Esophagus (tissue), 2 donors: Measurements from ENCODE around the gene GPR143. TPM values are rescaled to one million over a fixed set of nuclear protein-coding genes. Genes with fewer than 3 reads are reported as not detected.
A peak's percentile ranks its signal among the peaks of the same experiment; 100 is the strongest.
"Not testable (repeated sequence)": the region's sequence is repeated elsewhere in the genome, so short reads cannot be mapped to it uniquely, and the experiment has no call there.

Source experiments
- H3K27ac ChIP-seq, 2 donors: one replicate each; pipeline ENCODE4 v1.5.1; 2013; ENCODE audit warnings: low read depth in 2 of 2, mild to moderate bottlenecking in 2 of 2, inconsistent platforms in 1 of 2, low read length in 1 of 2, moderate library complexity in 1 of 2
- H3K27me3 ChIP-seq, 2 donors: one replicate each; pipeline ENCODE4 v1.6.1; 2013; ENCODE audit warnings: low read length in 2 of 2, control low read depth in 1 of 2, mild to moderate bottlenecking in 1 of 2; ENCODE audit not compliant: insufficient read depth in 2 of 2, control insufficient read depth in 1 of 2
- H3K36me3 ChIP-seq, 2 donors: one replicate each; pipeline ENCODE4 v1.6.1; 2013; ENCODE audit warnings: low read length in 1 of 2; ENCODE audit not compliant: control insufficient read depth in 2 of 2, insufficient read depth in 2 of 2
- H3K4me1 ChIP-seq, 2 donors: one replicate each; pipeline ENCODE4 v1.6.1; 2013; ENCODE audit warnings: low read length in 1 of 2; ENCODE audit not compliant: control insufficient read depth in 2 of 2, insufficient read depth in 2 of 2
- H3K4me3 ChIP-seq, 2 donors: one replicate each; pipeline ENCODE4 v1.5.1; 2013; ENCODE audit warnings: low read length in 2 of 2, mild to moderate bottlenecking in 2 of 2, low read depth in 1 of 2, moderate library complexity in 1 of 2
- H3K9me3 ChIP-seq, 2 donors: one replicate each; pipeline ENCODE4 v1.6.1; 2013; ENCODE audit warnings: mild to moderate bottlenecking in 2 of 2, low read depth in 1 of 2, low read length in 1 of 2, moderate library complexity in 1 of 2; ENCODE audit not compliant: control insufficient read depth in 2 of 2, insufficient read depth in 1 of 2
- whole genome bisulfite sequencing, 2 donors: extraction: QIAGEN DNeasy Blood & Tissue Kit; methylation state at CpG; one replicate each; pipeline ENCODE4 v1.1.7; 2013; 5-methylcytosine and 5-hydroxymethylcytosine counted together
- polyA plus RNA-seq, 2 donors: library from polyadenylated mRNA; stranded (reverse); fragments of 200-250 nt; gene quantifications; one replicate each; pipeline ENCODE4 v1.2.3, GENCODE V29; 2013
- donor health status: healthy with polysubstance abuse.
- donor health status: Bipolar disorder and iron deficiency.

The GPR143 gene
- polyA plus RNA-seq, 2 donors = 1.7 to 2.2 TPM

DNA sequence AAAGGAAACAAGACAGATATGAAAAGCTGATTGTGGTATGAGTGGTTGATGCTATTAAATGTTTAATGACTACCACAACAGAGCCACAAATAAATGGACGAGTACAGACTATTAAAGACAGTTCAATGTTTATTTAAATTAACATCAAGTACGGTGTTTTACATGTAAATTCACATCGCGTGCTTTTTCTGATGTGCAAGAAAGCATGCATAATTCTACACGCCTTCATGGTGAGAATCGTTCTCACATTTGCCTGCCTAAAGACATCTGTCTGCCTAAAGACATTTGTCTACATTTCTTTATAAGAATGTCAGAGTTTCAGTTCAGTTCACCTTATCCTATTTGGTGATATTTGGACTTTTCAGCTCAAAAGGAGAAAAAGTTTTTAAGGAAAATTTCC is 7.3 kb upstream of the GPR143 start:
- Histone ChIP-seq H3K9me3 (no peaks in the 10 kb centered on the region), H3K27ac (no peak overlapping the region), H3K4me1 (peaks cover 0 to 2% of the 10 kb centered on the region in 2 donors), H3K36me3 (no peaks in the 10 kb centered on the region), H3K4me3 (no peak overlapping the region), H3K27me3 (no peaks in the 10 kb centered on the region)
- WGBS, 2 donors = 83 to 88% methylated on average over 6 of the region's 6 CpGs

DNA sequence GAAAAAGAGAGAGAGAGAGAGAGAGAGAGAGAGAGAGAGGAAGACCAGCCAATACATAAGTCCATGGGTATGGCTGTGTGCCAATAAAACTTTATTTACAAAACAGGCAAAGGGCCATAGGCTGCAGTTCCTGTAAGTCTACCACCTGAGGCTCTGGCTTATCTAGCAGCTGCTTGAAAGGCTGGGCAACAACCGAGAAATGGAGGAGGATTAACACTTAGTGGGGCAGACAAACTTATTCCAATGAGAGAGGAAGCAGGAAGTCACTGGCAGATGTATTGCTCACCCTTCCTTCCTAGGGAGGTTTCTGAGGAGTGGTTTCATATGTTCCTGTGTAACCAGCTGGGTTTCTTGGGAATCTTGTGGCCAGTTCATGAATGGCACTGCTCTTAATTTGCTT is 4.7 kb upstream of the GPR143 start:
- WGBS, 2 donors = 23 to 43% methylated on average over 1 of the region's 1 CpG
- Histone ChIP-seq H3K4me1 (peaks cover 0 to 2% of the 10 kb centered on the region in 2 donors), H3K9me3 (peaks cover 0 to 2% of the 10 kb centered on the region in 2 donors), H3K27me3 (no peaks in the 10 kb centered on the region), H3K27ac (peak overlapping the region in 1 of 2 donors; percentile 54), H3K36me3 (no peaks in the 10 kb centered on the region), H3K4me3 (no peak overlapping the region)

DNA sequence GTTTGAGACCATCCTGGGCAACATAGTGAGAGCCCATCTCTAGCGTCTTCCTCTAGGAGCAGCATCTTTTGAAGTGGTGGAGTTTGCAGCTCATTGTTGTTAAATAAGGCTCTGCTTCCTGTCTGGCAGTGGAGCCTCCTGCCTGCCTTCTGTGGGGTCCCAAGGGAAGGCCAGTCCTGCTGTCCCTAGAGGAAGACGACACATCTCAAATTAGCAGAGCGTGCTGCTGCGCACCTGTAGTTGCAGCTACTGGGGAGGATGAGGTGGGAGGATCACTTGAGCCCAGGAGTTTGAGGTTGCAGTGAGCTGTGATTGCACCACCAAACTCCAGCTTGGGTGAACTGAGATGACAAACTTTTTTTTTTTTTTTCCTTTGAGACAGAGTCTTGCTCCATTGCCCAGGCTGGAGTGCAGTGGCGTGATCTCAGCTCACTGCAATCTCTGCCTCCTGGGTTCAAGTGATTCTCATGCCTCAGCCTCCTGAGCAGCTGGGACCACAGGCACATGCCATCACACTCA is 2.7 kb upstream of the GPR143 start:
- WGBS, 2 donors = 73 to 88% methylated on average over 5 of the region's 5 CpGs
- not testable (repeated sequence) for H3K4me3 ChIP-seq, H3K27me3 ChIP-seq, H3K9me3 ChIP-seq, H3K4me1 ChIP-seq, H3K27ac ChIP-seq, H3K36me3 ChIP-seq

GRCh38 chrX:9767375-9767774 is 1.7 kb upstream of the GPR143 start:
- WGBS, 2 donors = 45 to 59% methylated on average over 6 of the region's 6 CpGs
- no peak overlapping the region for H3K27ac ChIP-seq
- H3K4me1 ChIP-seq = no peaks in the 10 kb centered on the region
- H3K36me3 ChIP-seq = no peaks in the 10 kb centered on the region
- no peaks in the 10 kb centered on the region for H3K27me3 ChIP-seq
- peaks cover 0 to 4% of the 10 kb centered on the region in 2 donors for H3K9me3 ChIP-seq
- no peak overlapping the region for H3K4me3 ChIP-seq

GRCh38 chrX:9765072-9765736 is 443 bp downstream of the GPR143 start:
- no peaks in the 10 kb centered on the region for H3K27me3 ChIP-seq
- no peaks in the 10 kb centered on the region for H3K4me1 ChIP-seq
- no peak overlapping the region for H3K27ac ChIP-seq
- 21 to 24% methylated on average over 51 to 67 of the region's 67 CpGs for WGBS, 2 donors
- H3K4me3 ChIP-seq = no peak overlapping the region
- peaks cover 0 to 4% of the 10 kb centered on the region in 2 donors for H3K9me3 ChIP-seq
- H3K36me3 ChIP-seq = no peaks in the 10 kb centered on the region

DNA sequence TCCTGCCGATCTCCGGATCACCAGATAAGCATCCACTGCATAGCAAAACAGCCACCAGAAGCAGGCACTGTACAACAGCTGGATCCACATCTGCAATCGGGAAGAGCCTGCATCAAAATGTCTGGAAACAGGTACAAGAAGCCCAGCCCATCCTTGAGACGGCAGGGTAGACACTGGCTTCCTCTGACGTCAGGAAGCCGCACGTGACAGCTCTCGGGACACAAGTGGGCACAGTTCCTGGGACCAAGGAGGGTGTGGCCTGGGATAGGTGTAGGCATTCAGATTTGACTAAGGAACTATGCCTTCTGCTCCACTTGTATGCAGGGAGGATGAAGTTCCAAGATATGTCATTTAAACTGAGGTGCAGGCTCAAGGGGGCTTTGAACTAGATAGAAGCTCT is 6.3 kb downstream of the GPR143 start:
- Histone ChIP-seq H3K27me3 (no peaks in the 10 kb centered on the region), H3K9me3 (no peaks in the 10 kb centered on the region), H3K36me3 (no peaks in the 10 kb centered on the region), H3K27ac (no peak overlapping the region), H3K4me1 (no peaks in the 10 kb centered on the region), H3K4me3 (no peak overlapping the region)
- 76 to 77% methylated on average over 8 of the region's 8 CpGs for WGBS, 2 donors

DNA sequence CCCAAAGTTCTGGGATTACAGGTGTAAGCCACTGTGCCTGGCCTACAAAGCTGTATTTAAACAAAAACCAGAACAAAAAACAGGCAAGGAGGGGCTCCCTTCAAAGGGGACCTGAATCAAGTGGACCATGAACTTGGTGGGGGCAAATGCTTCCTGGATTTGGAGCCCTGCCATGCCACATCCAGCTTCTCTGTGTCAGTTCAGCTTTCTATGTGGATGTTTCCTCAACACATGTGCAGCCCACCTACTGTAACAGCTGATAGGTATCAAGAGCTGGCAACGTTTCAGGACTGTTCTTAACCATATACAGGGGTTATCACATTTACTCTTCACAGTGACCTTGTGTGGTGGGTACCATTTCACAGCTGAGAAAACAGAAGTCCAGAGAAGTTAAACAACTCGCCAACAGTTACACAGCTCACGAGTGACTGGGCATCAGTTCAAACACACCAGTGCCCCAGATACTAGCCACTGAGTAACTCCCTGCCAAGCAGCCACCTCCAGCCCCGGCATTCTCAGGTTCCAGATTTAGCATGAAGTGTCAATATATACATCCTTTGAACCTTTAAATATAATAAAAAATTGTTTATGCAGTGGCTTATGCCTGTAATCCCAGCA is 7.5 kb downstream of the GPR143 start:
- H3K27ac ChIP-seq = no peak overlapping the region
- no peaks in the 10 kb centered on the region for H3K36me3 ChIP-seq
- no peaks in the 10 kb centered on the region for H3K9me3 ChIP-seq
- no peak overlapping the region for H3K4me3 ChIP-seq
- H3K4me1 ChIP-seq = no peaks in the 10 kb centered on the region
- no peaks in the 10 kb centered on the region for H3K27me3 ChIP-seq
- 53 to 54% methylated on average over 4 of the region's 4 CpGs for WGBS, 2 donors

DNA sequence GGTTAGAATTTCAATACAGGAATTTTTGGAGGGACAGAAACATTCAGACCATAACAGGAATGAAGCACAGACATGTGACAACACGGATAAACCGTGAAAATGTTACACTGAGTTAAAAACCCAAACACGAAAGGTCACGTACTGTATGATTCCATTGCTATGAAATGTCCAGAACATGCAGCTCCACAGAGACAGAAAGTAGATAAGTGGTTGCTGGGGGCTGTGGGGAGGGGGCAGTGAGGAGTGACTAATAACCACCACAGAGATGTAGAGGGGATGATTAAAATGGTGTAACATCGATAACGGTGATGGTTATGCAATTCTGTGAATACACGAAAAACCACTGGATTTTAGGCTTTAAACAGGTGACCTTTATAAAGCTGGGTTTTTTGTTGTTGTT is 8.3 kb downstream of the GPR143 start:
- Histone ChIP-seq H3K36me3 (no peaks in the 10 kb centered on the region), H3K27me3 (no peaks in the 10 kb centered on the region), H3K9me3 (no peaks in the 10 kb centered on the region), H3K4me3 (no peak overlapping the region), H3K4me1 (no peaks in the 10 kb centered on the region), H3K27ac (no peak overlapping the region)
- WGBS, 2 donors = 90 to 92% methylated on average over 7 of the region's 7 CpGs

- WGBS, 2 donors = 62 to 69% methylated on average over 11 of the region's 11 CpGs
- no peak overlapping the region for H3K27ac ChIP-seq
These were observed 16.4 kb downstream of the GPR143 start for GRCh38 chrX:9749146-9749692.

More at GRCh38 chrX:9749146-9749692, 16.4 kb downstream of the GPR143 start:
- Histone ChIP-seq H3K4me3 (no peak overlapping the region), H3K27me3 (no peaks in the 10 kb centered on the region), H3K9me3 (no peaks in the 10 kb centered on the region), H3K4me1 (no peaks in the 10 kb centered on the region), H3K36me3 (no peaks in the 10 kb centered on the region)
